ENCODE measurements around the gene GABRE. TPM values are rescaled to one million over a fixed set of nuclear protein-coding genes. Genes with fewer than 3 reads are reported as not detected.

GABRE gene
- total RNA-seq (2014; rRNA removed; shearing (Covaris generic)) = 26.6 and 45.3 TPM in 2 replicates
- polyA plus RNA-seq (2014; cell fraction: nucleus; rRNA removed) = 41.8 and 47.0 TPM in 2 replicates

- peak; percentile 49 for DNase-seq (ENCODE audit: extremely low read depth, low read depth)
These were observed at the start of gene GABRE for GRCh38 chrX:151974336-151975227. Gene GABRE (minus strand): TSS chrX:151974676. CDS start chrX:151974625, 51 bp downstream.

- no peak for DNase-seq (ENCODE audit: extremely low read depth, low read depth)
These were observed 46.4 kb upstream of the GABRE start for GRCh38 chrX:152020888-152021287.

GRCh38 chrX:151999813-152000212 is 25.3 kb upstream of the GABRE start:
- no peak for DNase-seq (ENCODE audit: extremely low read depth, low read depth)

GRCh38 chrX:151997539-151997938 is 23.1 kb upstream of the GABRE start:
- no peak for DNase-seq (ENCODE audit: extremely low read depth, low read depth)

- no peak for DNase-seq (ENCODE audit: extremely low read depth, low read depth)
These were observed 21.9 kb upstream of the GABRE start for GRCh38 chrX:151996347-151996746.

GRCh38 chrX:151994476-151994875 is 20.0 kb upstream of the GABRE start:
- DNase-seq (ENCODE audit: extremely low read depth, low read depth) = no peak

GRCh38 chrX:151988706-151989299 is 14.3 kb upstream of the GABRE start:
- no peak for DNase-seq (ENCODE audit: extremely low read depth, low read depth)

GRCh38 chrX:151987108-151987507 is 12.6 kb upstream of the GABRE start:
- no peak for DNase-seq (ENCODE audit: extremely low read depth, low read depth)

GRCh38 chrX:151985955-151986354 is 11.5 kb upstream of the GABRE start:
- DNase-seq (ENCODE audit: extremely low read depth, low read depth) = no peak

GRCh38 chrX:151985531-151985930 is 11.1 kb upstream of the GABRE start:
- no peak for DNase-seq (ENCODE audit: extremely low read depth, low read depth)

GRCh38 chrX:151984902-151985301 is 10.4 kb upstream of the GABRE start:
- no peak for DNase-seq (ENCODE audit: extremely low read depth, low read depth)

- peak; percentile 54 for DNase-seq (ENCODE audit: extremely low read depth, low read depth)
These were observed 9.9 kb upstream of the GABRE start for GRCh38 chrX:151984328-151984727.

GRCh38 chrX:151983186-151983585 is 8.7 kb upstream of the GABRE start:
- DNase-seq (ENCODE audit: extremely low read depth, low read depth) = no peak

- DNase-seq (ENCODE audit: extremely low read depth, low read depth) = no peak
These were observed 7.7 kb upstream of the GABRE start for GRCh38 chrX:151982222-151982621.

- no peak for DNase-seq (ENCODE audit: extremely low read depth, low read depth)
These were observed 6.7 kb upstream of the GABRE start for GRCh38 chrX:151981129-151981528.

- no peak for DNase-seq (ENCODE audit: extremely low read depth, low read depth)
These were observed 3.4 kb upstream of the GABRE start for GRCh38 chrX:151977923-151978322.

GRCh38 chrX:151977009-151977408 is 2.5 kb upstream of the GABRE start:
- DNase-seq (ENCODE audit: extremely low read depth, low read depth) = no peak

GRCh38 chrX:151975736-151976275 is 1.3 kb upstream of the GABRE start:
- no peak for DNase-seq (ENCODE audit: extremely low read depth, low read depth)

GRCh38 chrX:151975228-151975593 is 735 bp upstream of the GABRE start:
- DNase-seq (ENCODE audit: extremely low read depth, low read depth) = no peak

GRCh38 chrX:151973851-151974335 is 583 bp downstream of the GABRE start:
- DNase-seq (ENCODE audit: extremely low read depth, low read depth) = peak; percentile 13

GRCh38 chrX:151973060-151973661 is 1.3 kb downstream of the GABRE start:
- DNase-seq (ENCODE audit: extremely low read depth, low read depth) = no peak
